Measurements from ENCODE around the gene ANO8. TPM values are rescaled to one million over a fixed set of nuclear protein-coding genes. Genes with fewer than 3 reads are reported as not detected.
A peak's percentile ranks its signal among the peaks of the same experiment; 100 is the strongest.

The ANO8 gene
- total and polyA plus RNA-seq, 2 donors (not counting 3 experiments of a cell fraction or from before 2014, with no cell fraction given): 3.5 to 6.8 TPM

GRCh38 chr19:17339088-17339741, 4.6 kb upstream of the ANO8 start:
- Histone ChIP-seq H3K4me2 (ENCODE audit: insufficient read depth, low read length) (no peak overlapping the region), H3K4me1 (ENCODE audit: control insufficient read depth, extremely low read depth, insufficient read depth, low read length) (peaks cover 14% of the 10 kb centered on the region), H2AFZ (ENCODE audit: low read depth, low read length) (no peak overlapping the region), H3K9ac (replicated peaks; ENCODE audit: extremely low read depth, insufficient read depth, low read length) (no peak overlapping the region), H3K9me1 (replicated peaks; ENCODE audit: control insufficient read depth, extremely low read depth, insufficient read depth, low read length) (no peaks in the 10 kb centered on the region), H3K4me3 (replicated peaks in 1 of 3; ENCODE audit: insufficient read depth in 1 of 3, low read depth in 1 of 3, low read length in 3 of 3) (no peak overlapping the region), H3K27me3 (ENCODE audit: control insufficient read depth in 2 of 2, insufficient read depth in 2 of 2, low read length in 2 of 2) (no peaks in the 10 kb centered on the region), H4K20me1 (replicated peaks; ENCODE audit: control insufficient read depth, extremely low read depth, insufficient read depth, low read length) (no peaks in the 10 kb centered on the region), H3K79me2 (ENCODE audit: control insufficient read depth, insufficient read depth, low read length) (peaks cover 4% of the 10 kb centered on the region), H3K36me3 (ENCODE audit: control insufficient read depth in 2 of 2, extremely low read depth in 1 of 2, insufficient read depth in 2 of 2, low read length in 2 of 2) (no peaks in the 10 kb centered on the region), H3K9me3 (replicated peaks; ENCODE audit: control insufficient read depth, insufficient read depth, low read length) (no peaks in the 10 kb centered on the region), H3K27ac (ENCODE audit: insufficient read depth, low read depth, low read length) (no peak overlapping the region)
- TF ChIP-seq POLR2A (IDR thresholded peaks at IDR 0.05; ENCODE audit: low read depth, low read length) (no peak), FOS (IDR thresholded peaks at IDR 0.05; ENCODE audit: borderline replicate concordance, insufficient read depth, low read length) (no peak), EZH2 (IDR thresholded peaks at IDR 0.05; ENCODE audit: borderline replicate concordance, low read depth, low read length, severe bottlenecking) (no peak), JUN (IDR thresholded peaks at IDR 0.05; ENCODE audit: borderline replicate concordance, insufficient read depth, insufficient read length, low read depth) (no peak), MYC (IDR thresholded peaks at IDR 0.05; ENCODE audit: low read depth, low read length) (no peak), POLR2AphosphoS5 (IDR thresholded peaks at IDR 0.05; ENCODE audit: insufficient read depth, low read depth, low read length) (no peak), GATA2 (IDR thresholded peaks at IDR 0.05; ENCODE audit: insufficient read depth, insufficient read length, low read depth, low read length) (no peak), MAX (IDR thresholded peaks at IDR 0.05; ENCODE audit: insufficient read depth, insufficient read length) (no peak)
- TF ChIP-seq, protein P1, sequence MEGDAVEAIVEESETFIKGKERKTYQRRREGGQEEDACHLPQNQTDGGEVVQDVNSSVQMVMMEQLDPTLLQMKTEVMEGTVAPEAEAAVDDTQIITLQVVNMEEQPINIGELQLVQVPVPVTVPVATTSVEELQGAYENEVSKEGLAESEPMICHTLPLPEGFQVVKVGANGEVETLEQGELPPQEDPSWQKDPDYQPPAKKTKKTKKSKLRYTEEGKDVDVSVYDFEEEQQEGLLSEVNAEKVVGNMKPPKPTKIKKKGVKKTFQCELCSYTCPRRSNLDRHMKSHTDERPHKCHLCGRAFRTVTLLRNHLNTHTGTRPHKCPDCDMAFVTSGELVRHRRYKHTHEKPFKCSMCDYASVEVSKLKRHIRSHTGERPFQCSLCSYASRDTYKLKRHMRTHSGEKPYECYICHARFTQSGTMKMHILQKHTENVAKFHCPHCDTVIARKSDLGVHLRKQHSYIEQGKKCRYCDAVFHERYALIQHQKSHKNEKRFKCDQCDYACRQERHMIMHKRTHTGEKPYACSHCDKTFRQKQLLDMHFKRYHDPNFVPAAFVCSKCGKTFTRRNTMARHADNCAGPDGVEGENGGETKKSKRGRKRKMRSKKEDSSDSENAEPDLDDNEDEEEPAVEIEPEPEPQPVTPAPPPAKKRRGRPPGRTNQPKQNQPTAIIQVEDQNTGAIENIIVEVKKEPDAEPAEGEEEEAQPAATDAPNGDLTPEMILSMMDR (IDR thresholded peaks at IDR 0.05; ENCODE audit: extremely low read depth in 1 of 2, insufficient read depth in 1 of 2, low read depth in 1 of 2, low read length in 2 of 2): no peak
- no peak for DNase-seq (ENCODE audit: low read depth, low spot score)
- FAIRE-seq: peak; percentile 21
- dilution Hi-C loops (cut with MboI; ENCODE audit: extremely low pct_ligation_motif_present, low sequenced_read_pairs) (no loop called here), intact Hi-C loops (cut with micrococcal nuclease) (no loop called here)
- POLR2A ChIA-PET: interaction anchor here (0.6 kb wide), 1 partner anchor 651 kb away, joined by 8 read pairs; no protein-coding TSS in a partner anchor
- no TSS peak for BruUV-seq (replicated peaks)
- CTCF ChIA-PET: interaction anchor here (0.7 kb wide), 1 partner anchor 47 kb away, joined by 3 read pairs; no protein-coding TSS in a partner anchor

Data from endothelial cell of umbilical vein (primary cell).